Transverse colon (tissue), 3 donors: ENCODE measurements around the gene TSHB.

Experiments
- CTCF ChIP-seq, 5 experiments: fragments of 200-600 bp in 3 of 5; fragments of 450-650 bp in 2 of 5; sonication (generic) in 3 of 5; IDR thresholded peaks; 1 replicate in 2 of 5; 2 replicates in 3 of 5; pipeline ENCODE4 v1.5.1; 2016 to 2017; ENCODE audit warnings: antibody characterized with exemption in 5 of 5, inconsistent platforms in 3 of 5, mild to moderate bottlenecking in 2 of 5, moderate library complexity in 1 of 5
- EP300 ChIP-seq: sonication (generic); formaldehyde crosslinking; IDR thresholded peaks from one replicate; pipeline ENCODE4 v1.6.1; 2017; ENCODE audit warnings: antibody characterized with exemption, low read depth
- POLR2A ChIP-seq: fragments of 450-650 bp; IDR thresholded peaks from one replicate; pipeline ENCODE4 v1.6.1; 2016; ENCODE audit warnings: antibody characterized with exemption, mild to moderate bottlenecking, moderate library complexity

DNA sequence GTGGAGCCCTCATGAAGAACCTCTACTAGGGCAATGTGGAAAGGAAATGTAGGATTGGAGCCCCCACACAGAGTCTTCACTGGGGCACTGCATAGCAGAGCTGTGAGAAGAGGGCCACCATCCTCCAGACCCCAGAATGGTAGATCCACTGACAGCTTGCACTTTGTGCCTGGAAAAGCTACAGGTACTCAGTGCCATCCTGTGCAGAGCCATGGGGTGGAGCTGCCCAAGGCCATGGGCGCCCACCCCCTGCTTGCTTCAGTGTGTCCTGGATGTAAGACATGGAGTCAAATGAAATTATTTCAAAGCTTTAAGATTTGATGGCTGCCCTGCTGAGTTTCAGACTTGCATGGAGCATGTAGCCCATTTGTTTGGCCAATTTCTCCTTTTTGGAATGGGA is 17.2 kb upstream of the TSHB start:
- TF ChIP-seq POLR2A (no peak), CTCF (IDR thresholded peaks at IDR 0.05) (no peak), EP300 (no peak)
